NCI-H345 treated with DMSO at 0.1 percent for 48 hours (cell line): ENCODE data around the gene TMEM231.

Experiments
- DNase-seq: peaks from one replicate; lab custom pipeline; 2025; ENCODE audit not compliant: unreplicated experiment; lab: John Stamatoyannopoulos, UW

Gene TMEM231

GRCh38 chr16:75494661-75495075 lies 61.4 kb downstream of the TMEM231 start:
- no peak for DNase-seq

DNA sequence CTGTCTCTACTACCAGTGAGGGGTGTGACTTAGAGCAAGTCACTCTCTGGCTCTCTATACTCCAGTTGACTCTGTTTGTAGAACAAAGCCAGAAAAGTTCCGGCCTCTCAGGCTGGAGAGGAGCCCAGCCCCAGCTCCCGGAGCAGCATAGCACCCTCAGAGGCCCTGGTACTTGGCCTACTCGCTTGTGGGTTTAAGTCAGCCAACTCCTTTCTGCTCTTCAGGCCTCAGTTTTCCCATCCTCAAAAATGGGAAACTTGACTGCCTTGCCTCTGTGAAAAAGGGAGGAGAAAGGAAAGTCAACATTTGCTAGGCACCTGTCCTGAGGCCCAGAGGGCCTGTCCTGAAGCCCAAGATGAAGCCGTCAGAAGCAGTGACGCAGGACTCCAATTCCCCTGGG lies 61.9 kb downstream of the TMEM231 start:
- no peak for DNase-seq

GRCh38 chr16:75491876-75492275 lies 64.2 kb downstream of the TMEM231 start:
- peak; percentile 50 for DNase-seq

- DNase-seq: no peak
Observed at GRCh38 chr16:75488322-75488721, 67.7 kb downstream of the TMEM231 start.
